Measurements from ENCODE around the gene CNDP1.

GRCh38 chr18:74516271-74517235 lies 17.7 kb upstream of the CNDP1 start:
- TF ChIP-seq CTCF (IDR thresholded peaks at IDR 0.05): no peak
- no peak for TF ChIP-seq EZH2 (IDR thresholded peaks at IDR 0.05)
